Activated naive CD8-positive, alpha-beta T cell treated with anti-CD3 and anti-CD28 coated beads, Interleukin-2, amount 10 ng/mL, durations not matched to agents 7 days and 5 days (primary cell): Measurements from ENCODE around the gene UGGT2. TPM values are rescaled to one million over a fixed set of nuclear protein-coding genes. Genes with fewer than 3 reads are reported as not detected.

Experiments used
- ATAC-seq: fragments of 150-1000 bp; cut with Tn5 transposase; one replicate; pipeline ENCODE4 v1.10.0; 2021; ENCODE audit warnings: low read depth, moderate library complexity
- POLR2A ChIA-PET: fragments of 350-600 bp; sonication (Branson Sonifier 250); formaldehyde crosslinking; loops from one replicate; lab custom pipeline; 2021; ENCODE audit warnings: antibody characterized with exemption; lab: Charles Lee
- DNase-seq: peaks from one replicate; pipeline ENCODE4 v3.0.0; 2021
- H3K27ac Mint-ChIP-seq: one replicate; pipeline ENCODE4 v1.8.0; 2022; ENCODE audit warnings: mild to moderate bottlenecking, mixed read lengths
- H3K27me3 Mint-ChIP-seq: one replicate; pipeline ENCODE4 v1.8.0; 2022; ENCODE audit warnings: mild to moderate bottlenecking, moderate library complexity, mixed read lengths
- H3K36me3 Mint-ChIP-seq: one replicate; pipeline ENCODE4 v1.8.0; 2021; ENCODE audit warnings: mild to moderate bottlenecking, mixed read lengths
- H3K4me1 Mint-ChIP-seq: one replicate; pipeline ENCODE4 v1.8.0; 2021; ENCODE audit warnings: mixed read lengths
- H3K4me3 Mint-ChIP-seq: one replicate; pipeline ENCODE4 v1.8.0; 2022; ENCODE audit warnings: mild to moderate bottlenecking, moderate library complexity, mixed read lengths
- H3K9me3 Mint-ChIP-seq: one replicate; pipeline ENCODE4 v1.8.0; 2021; ENCODE audit warnings: mixed read lengths
- total RNA-seq, 2 experiments: library from RNA; stranded (reverse); gene quantifications; one replicate each; pipeline ENCODE4 v1.2.3, GENCODE V29; 2021

The UGGT2 gene, protein sequence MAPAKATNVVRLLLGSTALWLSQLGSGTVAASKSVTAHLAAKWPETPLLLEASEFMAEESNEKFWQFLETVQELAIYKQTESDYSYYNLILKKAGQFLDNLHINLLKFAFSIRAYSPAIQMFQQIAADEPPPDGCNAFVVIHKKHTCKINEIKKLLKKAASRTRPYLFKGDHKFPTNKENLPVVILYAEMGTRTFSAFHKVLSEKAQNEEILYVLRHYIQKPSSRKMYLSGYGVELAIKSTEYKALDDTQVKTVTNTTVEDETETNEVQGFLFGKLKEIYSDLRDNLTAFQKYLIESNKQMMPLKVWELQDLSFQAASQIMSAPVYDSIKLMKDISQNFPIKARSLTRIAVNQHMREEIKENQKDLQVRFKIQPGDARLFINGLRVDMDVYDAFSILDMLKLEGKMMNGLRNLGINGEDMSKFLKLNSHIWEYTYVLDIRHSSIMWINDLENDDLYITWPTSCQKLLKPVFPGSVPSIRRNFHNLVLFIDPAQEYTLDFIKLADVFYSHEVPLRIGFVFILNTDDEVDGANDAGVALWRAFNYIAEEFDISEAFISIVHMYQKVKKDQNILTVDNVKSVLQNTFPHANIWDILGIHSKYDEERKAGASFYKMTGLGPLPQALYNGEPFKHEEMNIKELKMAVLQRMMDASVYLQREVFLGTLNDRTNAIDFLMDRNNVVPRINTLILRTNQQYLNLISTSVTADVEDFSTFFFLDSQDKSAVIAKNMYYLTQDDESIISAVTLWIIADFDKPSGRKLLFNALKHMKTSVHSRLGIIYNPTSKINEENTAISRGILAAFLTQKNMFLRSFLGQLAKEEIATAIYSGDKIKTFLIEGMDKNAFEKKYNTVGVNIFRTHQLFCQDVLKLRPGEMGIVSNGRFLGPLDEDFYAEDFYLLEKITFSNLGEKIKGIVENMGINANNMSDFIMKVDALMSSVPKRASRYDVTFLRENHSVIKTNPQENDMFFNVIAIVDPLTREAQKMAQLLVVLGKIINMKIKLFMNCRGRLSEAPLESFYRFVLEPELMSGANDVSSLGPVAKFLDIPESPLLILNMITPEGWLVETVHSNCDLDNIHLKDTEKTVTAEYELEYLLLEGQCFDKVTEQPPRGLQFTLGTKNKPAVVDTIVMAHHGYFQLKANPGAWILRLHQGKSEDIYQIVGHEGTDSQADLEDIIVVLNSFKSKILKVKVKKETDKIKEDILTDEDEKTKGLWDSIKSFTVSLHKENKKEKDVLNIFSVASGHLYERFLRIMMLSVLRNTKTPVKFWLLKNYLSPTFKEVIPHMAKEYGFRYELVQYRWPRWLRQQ (N-terminal part only)
- under 1 TPM in 1 of 2 experiments, not detected in 1; 0.42 TPM for total RNA-seq

DNA sequence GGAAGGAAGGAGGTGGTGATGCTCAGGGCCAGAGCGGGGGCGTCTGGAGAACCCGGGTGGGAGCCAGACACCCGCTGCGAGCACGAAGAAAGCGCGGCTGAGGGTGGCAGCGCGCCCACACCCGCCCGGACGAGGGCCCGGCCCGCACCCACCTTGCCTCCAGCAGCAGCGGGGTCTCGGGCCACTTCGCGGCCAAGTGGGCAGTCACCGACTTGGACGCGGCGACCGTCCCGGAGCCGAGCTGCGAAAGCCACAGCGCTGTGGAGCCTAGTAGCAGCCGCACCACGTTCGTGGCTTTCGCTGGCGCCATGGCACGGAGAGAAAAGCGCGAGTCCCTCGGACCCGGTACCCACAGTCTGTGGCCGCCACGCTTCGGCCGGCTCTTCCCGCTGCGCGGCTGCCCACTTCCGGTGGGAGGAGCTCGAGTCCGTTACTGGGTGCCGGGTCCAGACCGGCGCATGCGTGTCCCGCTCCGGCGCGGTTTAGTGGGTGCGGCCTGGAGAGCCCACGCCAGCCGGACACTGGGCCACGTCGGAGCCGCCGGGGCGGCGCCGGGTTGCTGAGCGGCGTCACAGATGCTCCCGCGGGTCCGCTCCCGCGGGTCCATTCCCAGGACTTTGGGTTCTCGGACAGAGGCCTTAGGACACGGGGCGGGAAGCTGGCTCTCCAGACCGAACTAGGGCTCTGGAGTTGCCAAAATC lies at the start of gene UGGT2:
TSS of gene UGGT2 (minus strand) at position 399 of the 701 bp plus-strand sequence. CDS start at position 310, 89 bp downstream.
- DNase-seq: no peak
- Mint-ChIP-seq H3K4me1 (peaks cover 2% of the 10 kb centered on the region), H3K9me3 (peaks cover 1% of the 10 kb centered on the region), H3K27ac (no peak within 1 kb of the TSS), H3K4me3 (peak within 1 kb of the TSS; percentile 71), H3K27me3 (peaks cover 21% of the 10 kb centered on the region), H3K36me3 (no peaks in the 10 kb centered on the region)
- ATAC-seq: no peak
- POLR2A ChIA-PET: no interaction called here

- ATAC-seq (no peak), DNase-seq (no peak)
- Mint-ChIP-seq H3K9me3 (no peaks in the 10 kb centered on the region), H3K27ac (no peak overlapping the region), H3K4me3 (no peak overlapping the region), H3K27me3 (peaks cover 1% of the 10 kb centered on the region), H3K36me3 (no peaks in the 10 kb centered on the region), H3K4me1 (no peaks in the 10 kb centered on the region)
- POLR2A ChIA-PET: no interaction called here
These were observed 47.4 kb upstream of the UGGT2 start for GRCh38 chr13:96100457-96101220.

GRCh38 chr13:96093296-96094006 lies 40.2 kb upstream of the UGGT2 start:
- no peaks in the 10 kb centered on the region for H3K9me3 Mint-ChIP-seq
- H3K27me3 Mint-ChIP-seq: peaks cover 33% of the 10 kb centered on the region
- DNase-seq (no peak), ATAC-seq (no peak)
- H3K36me3 Mint-ChIP-seq: no peaks in the 10 kb centered on the region
- POLR2A ChIA-PET: no interaction called here
- no peaks in the 10 kb centered on the region for H3K4me1 Mint-ChIP-seq
- H3K27ac Mint-ChIP-seq: no peak overlapping the region
- no peak overlapping the region for H3K4me3 Mint-ChIP-seq

- DNase-seq: peak; percentile 26
- H3K4me1 Mint-ChIP-seq: no peaks in the 10 kb centered on the region
- H3K4me3 Mint-ChIP-seq: peak overlapping the region; percentile 31
- no peaks in the 10 kb centered on the region for H3K9me3 Mint-ChIP-seq
- peaks cover 39% of the 10 kb centered on the region for H3K27me3 Mint-ChIP-seq
- no peak overlapping the region for H3K27ac Mint-ChIP-seq
- ATAC-seq: no peak
- POLR2A ChIA-PET: no interaction called here
- H3K36me3 Mint-ChIP-seq: no peaks in the 10 kb centered on the region
These were observed 38.2 kb upstream of the UGGT2 start for GRCh38 chr13:96091164-96092117.

DNA sequence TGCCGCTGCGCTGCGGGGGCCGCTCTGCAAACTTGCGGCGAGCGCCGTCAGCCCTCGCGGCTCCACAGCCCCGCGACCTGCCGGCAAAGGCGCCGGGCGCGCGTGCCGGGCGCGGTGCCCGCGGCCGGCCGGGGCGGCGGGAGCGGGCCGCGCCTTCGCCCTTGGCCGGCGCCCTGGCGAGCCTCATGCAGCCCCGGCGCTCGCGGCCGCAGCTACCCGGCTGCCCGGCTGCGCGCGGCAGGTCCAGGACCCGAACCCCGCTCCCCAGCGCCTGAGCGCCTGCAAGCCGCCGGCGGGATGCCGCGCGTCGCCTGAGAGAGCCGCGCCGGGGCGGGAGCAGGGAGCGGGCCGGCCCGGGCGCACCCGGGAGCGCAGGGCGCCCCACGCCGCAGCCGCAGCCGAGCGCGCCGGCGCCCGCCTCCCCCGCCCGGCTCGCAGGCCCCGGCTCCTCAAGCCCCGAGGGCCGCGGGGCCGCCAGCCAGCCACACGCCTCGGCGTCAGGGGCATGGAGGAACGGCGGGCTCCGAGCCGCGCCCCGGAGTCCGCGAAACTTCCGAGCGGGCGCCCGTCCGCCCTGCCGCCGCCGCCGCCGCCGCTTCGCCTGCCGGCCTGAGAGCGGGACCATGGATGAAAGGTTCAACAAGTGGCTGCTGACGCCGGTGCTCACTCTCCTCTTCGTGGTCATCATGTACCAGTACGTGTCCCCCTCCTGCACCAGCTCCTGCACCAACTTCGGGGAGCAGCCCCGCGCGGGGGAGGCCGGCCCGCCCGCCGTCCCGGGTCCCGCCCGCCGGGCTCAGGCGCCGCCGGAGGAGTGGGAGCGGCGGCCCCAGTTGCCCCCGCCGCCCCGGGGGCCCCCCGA lies 37.3 kb upstream of the UGGT2 start:
- Mint-ChIP-seq H3K27ac (no peak overlapping the region), H3K4me3 (no peak overlapping the region), H3K27me3 (peaks cover 39% of the 10 kb centered on the region), H3K9me3 (no peaks in the 10 kb centered on the region), H3K4me1 (no peaks in the 10 kb centered on the region), H3K36me3 (no peaks in the 10 kb centered on the region)
- ATAC-seq: no peak
- DNase-seq: peak; percentile 36
- POLR2A ChIA-PET: no interaction called here

DNA sequence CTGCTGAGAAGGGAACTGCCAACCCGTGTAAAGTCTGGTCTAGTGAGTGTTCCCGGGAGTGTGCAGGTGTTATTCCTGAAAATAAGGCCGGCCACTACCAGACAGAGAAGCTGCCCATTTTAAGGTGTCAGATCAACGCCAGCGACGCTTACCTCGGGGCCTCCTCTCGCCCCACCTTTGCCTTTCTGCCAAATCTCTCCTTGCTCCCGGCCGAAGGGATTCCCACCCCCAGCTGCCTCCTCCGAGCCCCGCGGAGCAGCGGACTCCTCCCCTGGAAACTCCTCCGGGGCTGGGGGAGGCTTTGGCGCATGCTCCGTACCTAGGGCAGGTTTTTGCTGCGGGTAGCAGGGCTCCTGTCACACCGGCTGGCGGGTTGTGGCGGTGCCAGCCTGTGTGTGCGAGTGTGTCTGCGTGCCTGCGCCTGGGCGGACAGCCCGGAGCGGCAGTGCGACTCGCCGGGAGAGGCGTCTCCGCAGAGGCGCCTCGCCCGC lies 36.6 kb upstream of the UGGT2 start, which contains the start of gene HS6ST3:
TSS of gene HS6ST3 (plus strand) at position 359 of the 491 bp plus-strand sequence.
- Mint-ChIP-seq H3K36me3 (no peaks in the 10 kb centered on the region), H3K27ac (no peak within 1 kb of the TSS), H3K27me3 (peaks cover 39% of the 10 kb centered on the region), H3K9me3 (no peaks in the 10 kb centered on the region), H3K4me3 (peak within 1 kb of the TSS; percentile 36), H3K4me1 (no peaks in the 10 kb centered on the region)
- DNase-seq: no peak
- POLR2A ChIA-PET: no interaction called here
- ATAC-seq: no peak

DNA sequence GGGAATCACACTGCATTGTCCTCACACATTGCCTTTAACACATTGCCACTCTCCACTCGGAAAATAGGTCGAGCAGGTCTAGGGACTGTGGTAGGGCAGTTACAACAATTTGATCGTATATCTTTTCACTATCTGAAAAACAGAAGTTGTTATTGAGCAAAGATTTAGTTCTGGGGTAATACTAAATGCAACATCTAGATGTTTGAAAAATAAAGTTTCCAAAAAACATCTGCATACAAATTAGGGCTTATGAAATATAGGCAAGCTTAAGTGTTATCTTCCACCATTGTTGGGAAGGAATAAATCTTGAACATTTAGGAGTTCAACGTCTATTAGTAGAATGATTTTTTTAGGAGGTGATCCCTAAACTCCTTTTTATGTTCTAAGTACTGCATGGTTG lies 35.9 kb upstream of the UGGT2 start:
- no peaks in the 10 kb centered on the region for H3K9me3 Mint-ChIP-seq
- ATAC-seq (no peak), DNase-seq (no peak)
- H3K27ac Mint-ChIP-seq: no peak overlapping the region
- H3K36me3 Mint-ChIP-seq: no peaks in the 10 kb centered on the region
- peaks cover 39% of the 10 kb centered on the region for H3K27me3 Mint-ChIP-seq
- no peak overlapping the region for H3K4me3 Mint-ChIP-seq
- POLR2A ChIA-PET: no interaction called here
- no peaks in the 10 kb centered on the region for H3K4me1 Mint-ChIP-seq

DNA sequence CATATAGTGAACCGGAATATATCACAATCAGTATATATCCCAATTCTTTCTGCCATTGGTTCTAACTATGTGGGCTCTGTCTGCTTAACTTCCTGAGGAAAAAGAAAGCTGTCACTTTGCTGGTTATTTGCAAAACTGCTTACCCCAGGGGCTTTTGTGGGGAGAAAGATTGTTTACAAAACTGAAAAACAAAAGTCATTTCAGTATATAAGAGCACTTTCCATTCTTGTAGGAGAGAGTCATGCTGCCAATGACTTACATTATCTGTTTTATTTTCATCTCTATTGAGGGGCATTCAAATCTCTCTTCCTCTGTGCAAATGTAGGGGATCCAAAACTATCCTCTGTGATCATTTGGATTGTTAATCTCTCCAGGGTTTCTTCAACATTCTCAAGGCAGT lies 33.5 kb upstream of the UGGT2 start:
- no peaks in the 10 kb centered on the region for H3K36me3 Mint-ChIP-seq
- ATAC-seq: no peak
- peaks cover 27% of the 10 kb centered on the region for H3K27me3 Mint-ChIP-seq
- no peaks in the 10 kb centered on the region for H3K9me3 Mint-ChIP-seq
- no peak overlapping the region for H3K27ac Mint-ChIP-seq
- POLR2A ChIA-PET: no interaction called here
- DNase-seq: no peak
- H3K4me3 Mint-ChIP-seq: no peak overlapping the region
- no peaks in the 10 kb centered on the region for H3K4me1 Mint-ChIP-seq

- POLR2A ChIA-PET: no interaction called here
- no peaks in the 10 kb centered on the region for H3K9me3 Mint-ChIP-seq
- H3K4me3 Mint-ChIP-seq: no peak overlapping the region
- H3K27ac Mint-ChIP-seq: no peak overlapping the region
- no peaks in the 10 kb centered on the region for H3K36me3 Mint-ChIP-seq
- no peaks in the 10 kb centered on the region for H3K4me1 Mint-ChIP-seq
- ATAC-seq (no peak), DNase-seq (no peak)
- H3K27me3 Mint-ChIP-seq: no peaks in the 10 kb centered on the region
These were observed 29.4 kb upstream of the UGGT2 start for GRCh38 chr13:96082640-96083039.

DNA sequence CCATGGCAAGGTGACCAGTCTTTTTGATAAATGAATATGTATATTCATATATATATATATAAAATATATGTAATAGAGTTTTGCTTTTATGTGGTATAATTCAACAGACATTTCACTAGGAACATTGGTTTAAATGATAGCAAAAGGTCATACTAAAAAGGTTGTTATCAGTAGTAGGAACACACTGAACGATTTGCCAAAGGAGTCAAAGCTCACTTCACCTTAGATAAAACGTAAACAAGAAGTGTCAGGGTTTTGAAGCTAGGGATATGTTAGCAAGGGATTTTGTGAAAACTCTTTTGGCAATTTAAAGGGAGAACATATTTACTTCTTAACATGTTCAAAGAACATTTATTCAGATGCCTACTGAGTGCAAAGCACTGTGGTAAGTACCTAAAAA lies 28.7 kb upstream of the UGGT2 start:
- H3K4me3 Mint-ChIP-seq: no peak overlapping the region
- H3K27ac Mint-ChIP-seq: no peak overlapping the region
- H3K27me3 Mint-ChIP-seq: no peaks in the 10 kb centered on the region
- no peaks in the 10 kb centered on the region for H3K9me3 Mint-ChIP-seq
- ATAC-seq (no peak), DNase-seq (no peak)
- H3K36me3 Mint-ChIP-seq: no peaks in the 10 kb centered on the region
- POLR2A ChIA-PET: no interaction called here
- no peaks in the 10 kb centered on the region for H3K4me1 Mint-ChIP-seq
